Hematopoietic multipotent progenitor cell treated with erythropoietin and hydrocortisone succinate and interleukin-3 and kit ligand, for 17 days (in vitro differentiated cells): ENCODE measurements around the gene MBD3L4.
"Not testable (repeated sequence)": the region's sequence is repeated elsewhere in the genome, so short reads cannot be mapped to it uniquely, and the experiment has no call there.

Experiments
- DNase-seq: peaks from one replicate; pipeline ENCODE4 v3.0.0-alpha.2; 2015; ENCODE audit warnings: low spot score

MBD3L4 gene

DNA sequence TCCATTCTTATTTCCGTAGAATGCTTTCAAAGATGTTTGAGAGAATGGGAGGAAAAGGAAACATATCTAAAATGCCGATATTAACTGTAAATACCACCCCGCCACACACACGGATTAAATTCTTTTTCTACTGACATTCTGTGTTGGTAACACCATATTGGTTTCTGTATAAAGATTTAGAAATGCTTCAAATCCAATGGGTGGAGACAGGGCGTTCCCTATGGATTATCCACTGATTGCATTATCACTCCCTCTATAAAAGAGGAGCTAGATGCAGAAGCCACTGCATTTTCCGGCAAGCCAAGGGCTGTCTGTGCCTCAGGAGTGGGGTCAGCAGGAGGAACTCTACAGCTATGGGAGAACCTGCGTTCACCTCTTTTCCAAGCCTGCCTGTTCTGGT is 9.0 kb upstream of the MBD3L4 start, which contains the start of gene MBD3L2:
Gene MBD3L2 (plus strand): TSS at position 301 of the 400 bp plus-strand sequence. CDS start 53 bp downstream, at position 354.
- DNase-seq: not testable (repeated sequence)

DNA sequence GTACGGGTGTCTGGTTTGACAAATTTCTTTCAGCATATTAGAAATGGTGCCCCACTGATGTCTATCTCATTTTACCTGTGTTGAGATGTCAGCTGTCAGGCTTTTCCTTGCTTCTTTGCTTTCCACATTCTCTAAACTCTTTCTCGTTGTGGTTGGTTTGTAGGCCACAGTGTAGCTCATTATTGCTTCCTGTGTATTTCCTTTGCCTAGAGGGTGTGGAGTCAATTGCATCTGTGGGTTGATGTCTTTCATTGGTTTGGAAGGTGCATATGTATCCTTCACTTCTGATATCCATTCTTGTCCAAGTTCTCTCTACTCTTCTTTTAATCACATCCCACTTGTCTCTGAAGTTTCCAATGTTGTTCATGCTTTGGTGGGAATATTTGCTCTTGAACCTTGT is 1.6 kb upstream of the MBD3L4 start:
- DNase-seq: not testable (repeated sequence)

DNA sequence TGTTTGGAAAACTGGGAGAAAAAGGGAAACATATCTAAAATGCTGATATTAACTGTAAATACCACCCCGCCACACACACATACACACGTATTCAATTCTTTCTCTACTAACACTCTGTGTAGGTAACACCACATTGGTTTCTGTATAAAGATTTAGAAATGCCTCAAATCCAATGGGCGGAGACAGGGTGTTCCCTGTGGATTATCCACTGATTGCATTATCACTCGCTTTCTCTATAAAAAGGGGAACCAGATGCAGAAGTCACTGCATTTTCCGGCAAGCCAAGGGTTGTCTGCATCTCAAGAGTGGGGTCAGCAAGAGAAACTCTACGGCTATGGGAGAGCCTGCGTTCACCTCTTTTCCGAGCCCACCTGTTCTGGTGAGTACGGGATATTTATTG is 9.7 kb downstream of the MBD3L4 start, which contains the start of gene MBD3L5:
Gene MBD3L5 (plus strand): TSS at position 301 of the 400 bp plus-strand sequence. CDS start 34 bp downstream, at position 335.
- not testable (repeated sequence) for DNase-seq

DNA sequence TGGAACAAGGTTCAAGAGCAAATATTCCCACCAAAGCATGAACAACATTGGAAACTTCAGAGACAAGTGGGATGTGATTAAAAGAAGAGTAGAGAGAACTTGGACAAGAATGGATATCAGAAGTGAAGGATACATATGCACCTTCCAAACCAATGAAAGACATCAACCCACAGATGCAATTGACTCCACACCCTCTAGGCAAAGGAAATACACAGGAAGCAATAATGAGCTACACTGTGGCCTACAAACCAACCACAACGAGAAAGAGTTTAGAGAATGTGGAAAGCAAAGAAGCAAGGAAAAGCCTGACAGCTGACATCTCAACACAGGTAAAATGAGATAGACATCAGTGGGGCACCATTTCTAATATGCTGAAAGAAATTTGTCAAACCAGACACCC is 11.2 kb downstream of the MBD3L4 start:
- DNase-seq: not testable (repeated sequence)

DNA sequence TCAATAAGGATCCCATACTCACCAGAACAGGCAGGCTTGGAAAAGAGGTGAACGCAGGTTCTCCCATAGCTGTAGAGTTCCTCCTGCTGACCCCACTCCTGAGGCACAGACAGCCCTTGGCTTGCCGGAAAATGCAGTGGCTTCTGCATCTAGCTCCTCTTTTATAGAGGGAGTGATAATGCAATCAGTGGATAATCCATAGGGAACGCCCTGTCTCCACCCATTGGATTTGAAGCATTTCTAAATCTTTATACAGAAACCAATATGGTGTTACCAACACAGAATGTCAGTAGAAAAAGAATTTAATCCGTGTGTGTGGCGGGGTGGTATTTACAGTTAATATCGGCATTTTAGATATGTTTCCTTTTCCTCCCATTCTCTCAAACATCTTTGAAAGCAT is 18.6 kb downstream of the MBD3L4 start, which contains the start of gene MBD3L2B:
Gene MBD3L2B (minus strand): TSS at position 101 of the 400 bp plus-strand sequence. CDS start 34 bp downstream, at position 67.
- not testable (repeated sequence) for DNase-seq

DNA sequence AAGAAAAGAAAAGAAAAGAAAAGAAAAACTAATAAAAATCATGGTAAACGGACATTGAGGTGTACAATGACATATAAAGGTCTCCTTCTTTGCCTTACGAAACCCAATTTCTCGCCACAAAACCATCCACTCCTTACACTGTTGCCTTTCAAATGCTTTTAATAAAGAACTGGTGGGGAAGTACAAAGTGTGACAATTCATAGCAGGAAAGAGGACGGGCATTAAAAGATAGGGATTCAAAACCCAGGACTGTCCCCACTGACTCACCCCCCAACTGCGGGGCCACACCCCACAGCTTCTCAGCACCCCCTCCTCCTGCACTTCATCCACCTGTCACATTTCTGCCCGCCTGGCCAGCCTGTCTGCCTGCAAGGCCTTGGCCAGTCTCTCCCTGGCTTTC is 21.2 kb downstream of the MBD3L4 start:
- no peak for DNase-seq

DNA sequence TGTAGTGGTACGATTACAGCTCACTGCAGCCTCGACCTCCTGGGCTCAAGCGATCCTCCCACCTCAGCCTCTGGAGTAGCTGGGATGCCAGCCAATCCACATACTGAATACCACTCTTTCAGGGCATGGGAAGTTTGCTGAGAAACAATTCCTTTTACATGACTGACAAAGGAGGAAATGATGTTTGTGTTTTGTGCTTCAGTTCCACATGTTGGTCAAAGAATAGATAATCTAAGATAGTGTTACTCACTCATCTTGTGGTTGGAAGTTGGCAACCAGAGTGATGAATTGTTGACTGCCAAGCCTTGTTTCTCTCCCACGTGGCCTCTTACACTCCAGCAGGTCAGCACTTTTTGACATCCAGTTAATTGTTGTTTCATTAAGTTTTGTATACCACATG is 26.3 kb downstream of the MBD3L4 start:
- no peak for DNase-seq

DNA sequence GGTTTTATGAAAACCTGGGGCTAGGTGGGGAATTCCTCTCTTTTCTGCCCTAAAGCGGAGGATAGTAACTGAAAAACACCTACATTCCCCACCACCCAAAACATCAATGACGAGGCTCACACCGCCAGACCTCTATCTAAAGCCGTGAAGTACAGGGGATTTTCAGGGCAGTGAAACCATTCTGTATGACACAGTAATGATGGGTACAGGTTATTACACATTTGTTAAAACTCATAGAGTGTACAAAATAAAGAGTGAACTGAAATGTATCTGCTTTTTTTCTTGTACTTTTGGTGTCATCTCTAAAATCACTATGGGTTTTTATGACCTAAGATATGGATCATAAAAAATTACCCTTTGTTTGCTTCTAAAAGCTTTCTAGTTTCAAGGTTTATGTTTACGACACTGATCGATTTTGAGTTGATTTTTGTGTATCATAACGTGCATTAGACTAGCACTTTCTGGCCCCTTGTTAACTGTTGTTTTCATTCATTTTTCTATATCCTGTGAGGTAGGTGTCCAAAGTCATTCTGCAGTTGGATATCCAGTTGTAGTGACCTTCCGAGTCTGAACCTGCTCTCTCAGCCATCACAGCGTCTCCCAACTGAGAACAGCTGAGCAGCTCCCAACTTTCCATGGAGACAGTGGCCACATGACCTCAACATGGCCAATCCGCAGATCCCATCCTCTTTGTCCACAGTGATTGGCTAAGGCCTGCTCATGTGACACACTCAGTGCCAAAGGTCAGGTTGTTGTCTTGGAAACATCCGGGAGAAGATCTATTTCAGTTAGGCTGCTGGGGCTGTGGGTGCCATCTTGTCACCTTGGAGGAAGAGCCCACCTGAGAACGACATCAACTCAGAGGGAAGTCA is 29.0 kb downstream of the MBD3L4 start:
- DNase-seq: no peak

DNA sequence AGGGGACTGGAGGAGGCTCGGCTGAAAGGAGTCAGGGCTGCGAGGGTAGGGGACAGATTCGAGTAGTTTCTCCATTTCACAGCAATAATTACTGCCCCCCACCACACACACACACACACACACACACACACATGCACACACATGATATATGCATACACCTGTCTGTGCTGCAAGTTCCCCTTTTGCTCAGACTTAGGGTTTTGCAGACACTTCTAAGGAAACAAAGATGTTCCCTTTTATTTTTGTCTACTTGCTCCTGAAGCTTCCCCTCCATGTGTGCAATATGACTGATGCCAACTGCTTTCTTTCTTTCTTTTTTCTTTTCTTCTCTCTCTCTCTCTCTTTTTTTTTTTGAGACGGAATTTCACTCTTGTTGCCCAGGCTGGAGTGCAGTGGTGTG is 32.1 kb downstream of the MBD3L4 start:
- no peak for DNase-seq

DNA sequence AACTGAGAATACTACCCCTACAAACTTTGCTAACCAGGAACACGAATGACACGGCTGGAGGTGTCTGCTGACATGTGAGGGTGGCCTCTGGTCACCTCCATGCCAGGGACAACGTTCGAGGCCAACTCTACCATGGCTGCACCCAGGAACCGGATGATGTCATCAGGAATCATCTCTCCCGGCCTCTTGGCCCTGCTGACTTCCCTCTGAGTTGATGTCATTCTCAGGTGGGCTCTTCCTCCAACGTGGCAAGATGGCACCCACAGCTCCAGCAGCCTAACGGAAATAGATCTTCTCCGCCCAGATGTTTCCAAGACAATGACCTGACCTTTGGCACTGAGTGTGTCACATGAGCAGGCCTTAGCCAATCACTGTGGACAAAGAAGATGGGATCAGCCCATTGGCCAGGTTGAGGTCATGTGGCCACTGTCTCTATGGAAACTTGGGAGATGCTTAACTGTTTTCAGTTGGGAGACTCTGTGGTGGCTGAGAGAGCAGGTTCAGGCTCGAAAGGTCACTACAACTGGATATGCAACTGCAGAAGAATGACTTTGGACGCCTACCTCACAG is 33.8 kb downstream of the MBD3L4 start:
- DNase-seq: no peak

DNA sequence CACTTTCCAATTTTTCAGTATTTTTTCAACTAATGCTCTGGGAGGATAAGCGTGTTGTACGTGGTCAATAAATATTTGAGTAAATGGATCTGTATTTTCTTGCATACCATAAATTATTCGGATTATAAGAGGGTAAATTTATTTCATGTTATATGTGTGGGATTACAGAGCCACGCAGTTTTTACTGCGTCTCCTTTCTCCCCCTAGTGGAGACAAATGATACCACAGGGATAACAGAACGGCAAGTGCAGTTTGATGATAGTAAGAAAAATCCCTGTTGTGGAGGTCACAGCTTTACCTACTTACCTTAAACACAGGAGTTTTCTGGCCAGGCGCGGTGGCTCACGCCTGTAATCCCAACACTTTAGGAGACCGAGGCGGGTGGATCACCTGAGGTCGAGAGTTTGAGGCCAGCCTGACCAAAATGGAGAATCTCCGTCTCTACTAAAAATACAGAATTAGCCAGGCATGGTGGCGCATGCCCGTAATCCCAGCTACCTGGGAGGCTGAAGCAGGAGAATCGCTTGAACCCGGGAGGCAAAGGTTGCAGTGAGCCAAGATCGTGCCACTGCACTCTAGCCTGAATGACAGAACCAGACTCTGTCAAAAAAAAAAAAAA is 35.6 kb downstream of the MBD3L4 start:
- no peak for DNase-seq

DNA sequence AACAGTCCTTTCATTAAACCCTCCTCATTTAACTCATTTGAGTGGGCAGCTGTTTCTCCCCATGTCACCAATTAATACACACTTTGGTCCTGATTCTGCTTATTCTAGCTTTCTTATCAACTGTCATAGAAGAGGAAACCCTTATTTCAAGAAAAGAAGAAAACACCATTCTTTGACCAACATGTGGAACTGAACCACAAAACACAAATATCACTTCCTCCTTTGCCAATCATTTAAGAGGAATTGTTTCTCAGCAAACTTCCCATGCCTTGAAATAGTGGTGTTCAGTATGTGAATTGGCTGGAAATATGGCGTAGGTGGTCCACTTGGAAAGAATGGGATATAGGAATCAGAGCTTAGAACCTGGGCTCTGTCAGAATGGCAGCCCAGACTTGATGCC is 39.2 kb downstream of the MBD3L4 start:
- no peak for DNase-seq

DNA sequence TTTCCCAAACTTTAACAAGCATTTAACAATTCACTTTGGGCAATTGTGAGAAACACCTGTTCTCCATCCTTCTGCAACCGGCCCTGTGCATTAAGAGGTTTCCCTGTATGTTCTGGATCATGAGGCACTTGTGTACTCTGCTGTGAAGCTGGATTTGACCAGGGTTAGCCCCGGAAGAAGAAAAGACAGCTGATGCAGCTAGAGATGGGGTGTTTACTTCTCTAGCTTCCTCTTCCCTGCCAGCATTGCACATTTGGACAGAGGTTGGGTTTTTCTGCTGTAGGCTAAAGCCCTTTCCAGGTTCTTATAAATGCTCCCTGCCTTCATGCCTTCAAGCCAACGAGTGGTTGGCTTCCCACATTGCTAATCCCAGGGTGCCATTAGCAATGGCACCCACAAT is 39.6 kb downstream of the MBD3L4 start:
- no peak for DNase-seq

DNA sequence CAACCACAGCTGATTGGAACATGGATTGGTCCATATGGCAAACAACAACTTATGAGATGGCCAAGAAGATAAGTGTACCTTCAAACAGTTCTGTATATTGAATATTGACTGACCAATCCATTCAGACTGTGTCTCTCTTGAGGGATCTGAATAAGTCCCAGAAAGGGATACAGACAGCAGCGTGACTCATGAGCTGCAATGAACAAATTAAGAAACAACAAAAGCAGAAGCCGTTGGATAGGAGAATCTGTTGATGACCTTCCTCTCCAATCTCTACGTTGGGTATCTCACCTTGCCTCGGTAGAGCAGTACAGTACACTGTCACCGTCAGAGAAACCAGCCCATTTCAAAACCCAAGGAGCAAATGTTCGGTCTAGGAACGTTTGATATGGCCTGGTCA is 40.0 kb downstream of the MBD3L4 start:
- DNase-seq: no peak

DNA sequence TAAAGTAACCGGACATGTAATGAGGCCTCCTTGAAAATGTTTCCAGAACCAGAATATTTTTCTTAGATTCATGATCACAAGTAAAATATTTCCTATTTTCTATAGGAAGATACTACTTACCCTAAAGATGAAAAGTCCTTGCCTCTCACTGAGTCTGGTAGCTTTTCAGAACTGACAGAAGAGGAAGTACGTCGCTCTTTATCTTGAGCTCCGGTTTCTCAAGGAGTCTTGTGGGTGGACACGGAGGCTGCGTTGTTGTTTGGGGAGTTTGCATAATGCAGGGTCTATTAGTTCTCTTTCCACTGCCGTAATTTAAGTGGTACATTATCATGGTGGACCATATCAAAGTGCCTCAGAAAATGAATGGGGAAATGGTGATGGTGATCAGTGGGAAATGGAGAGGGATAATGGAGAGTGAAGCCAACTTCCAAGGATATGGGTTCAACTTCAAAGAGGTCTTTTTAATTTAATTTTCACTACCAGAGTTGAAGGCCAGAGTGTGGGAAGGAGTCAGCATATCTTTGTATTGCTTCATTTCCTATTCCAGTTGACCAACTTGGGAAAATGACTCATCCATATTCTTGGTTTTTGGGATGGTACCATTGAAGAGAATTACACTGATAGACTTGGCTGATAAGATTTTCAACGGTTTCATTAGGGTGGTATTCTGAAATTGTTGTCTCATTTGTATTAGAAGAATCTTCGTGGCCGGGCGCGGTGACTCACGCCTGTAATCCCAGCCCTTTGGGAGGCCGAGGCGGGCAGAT is 42.1 kb downstream of the MBD3L4 start:
- no peak for DNase-seq

DNA sequence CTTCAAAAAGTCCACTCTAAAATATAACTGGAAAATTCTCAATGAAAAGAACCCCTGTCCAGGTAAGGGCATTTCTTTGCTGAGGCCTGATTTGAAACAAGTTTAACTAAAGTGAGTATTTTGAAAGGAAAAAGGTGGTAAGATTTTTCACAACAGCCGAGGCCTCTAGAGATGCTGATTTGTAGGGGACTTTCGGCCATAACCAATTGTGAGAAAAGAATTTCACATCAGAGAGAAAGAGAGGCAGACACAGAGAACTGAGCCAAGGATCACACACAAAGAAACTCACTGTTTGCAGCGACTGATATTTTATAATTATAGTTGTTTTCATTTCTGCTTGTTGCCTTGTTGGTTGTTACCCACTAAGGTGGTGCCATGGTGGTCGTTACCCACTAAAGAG is 43.2 kb downstream of the MBD3L4 start:
- DNase-seq: no peak

DNA sequence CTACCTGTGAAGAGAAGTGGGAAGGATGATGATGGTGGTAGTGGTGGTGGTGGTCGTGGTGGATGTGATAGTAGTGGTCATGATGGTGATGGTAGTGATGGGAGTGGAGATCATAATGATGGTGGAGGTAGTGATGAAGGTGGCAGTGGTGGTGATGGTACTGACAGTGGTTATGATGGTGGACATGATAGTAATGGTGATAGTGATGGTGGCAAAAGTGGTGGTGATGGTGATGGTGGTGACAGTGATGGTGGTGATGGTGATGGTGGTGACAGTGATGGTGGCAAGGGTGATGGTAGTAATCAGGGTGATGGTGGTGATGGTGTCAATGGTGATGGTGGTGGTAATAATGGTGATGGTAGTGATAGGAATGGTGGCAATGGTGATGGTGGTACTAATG is 44.9 kb downstream of the MBD3L4 start:
- no peak for DNase-seq

DNA sequence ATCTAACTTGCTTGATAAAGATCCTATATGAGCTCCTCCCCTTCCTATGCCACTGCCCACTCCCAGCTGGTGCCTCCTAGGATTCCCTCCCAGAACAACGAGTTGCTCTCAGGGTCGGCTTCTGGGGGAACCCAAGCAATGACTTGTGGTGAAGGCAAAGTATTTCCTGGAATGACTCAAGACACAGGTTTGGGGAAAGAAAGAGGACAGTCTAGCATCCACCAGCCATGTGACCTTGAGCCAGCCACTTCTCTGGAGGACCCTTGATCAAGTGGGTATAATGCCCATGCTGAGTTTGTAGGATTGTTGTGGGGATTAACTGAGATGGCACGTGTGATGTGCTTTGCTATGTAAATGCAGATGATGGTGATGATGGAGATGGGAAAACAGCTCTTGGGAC is 51.7 kb downstream of the MBD3L4 start:
- DNase-seq: no peak

DNA sequence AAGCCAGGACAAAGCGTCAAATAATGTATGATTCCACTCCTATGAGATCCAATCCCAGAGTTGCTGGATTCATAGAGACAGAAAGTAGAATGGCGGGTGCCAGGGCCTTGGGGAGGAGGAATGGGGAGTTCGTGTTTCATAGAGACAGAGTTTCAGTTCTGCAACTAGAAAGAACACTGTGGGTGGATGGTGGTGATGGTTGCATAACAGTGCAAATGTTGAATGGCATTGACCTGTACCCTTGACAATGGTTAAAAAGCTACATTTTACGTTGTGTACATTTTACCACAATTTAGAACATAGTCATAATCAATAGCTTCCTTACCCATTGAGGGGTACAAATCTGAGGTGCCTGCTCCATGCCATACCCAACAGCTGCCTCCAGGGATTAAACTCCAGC is 52.1 kb downstream of the MBD3L4 start:
- no peak for DNase-seq
